ENCODE measurements around the gene A2ML1. TPM values are rescaled to one million over a fixed set of nuclear protein-coding genes. Genes with fewer than 3 reads are reported as not detected.

A2ML1 gene
- total RNA-seq, 4 donors from 2014 or later = not detected

DNA sequence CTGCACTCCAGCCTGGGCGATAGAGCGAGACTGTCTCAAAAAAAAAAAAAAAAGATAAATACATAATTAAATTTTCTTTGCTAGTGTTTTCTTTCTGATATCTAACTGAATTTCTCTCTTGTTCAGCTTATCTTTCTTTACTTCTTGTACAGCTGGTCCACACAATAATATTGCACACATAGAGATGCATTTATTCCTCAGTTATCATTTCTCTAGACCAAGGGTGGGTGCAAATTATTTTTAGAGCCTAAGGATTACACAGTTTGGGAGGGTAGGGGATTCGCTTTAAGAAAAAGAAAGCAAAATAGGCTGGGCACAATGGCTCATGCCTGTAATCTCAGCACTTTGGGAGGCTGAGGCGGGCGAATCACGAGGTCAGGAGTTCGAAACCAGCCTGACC, 17.9 kb downstream of the A2ML1 start:
- TF ChIP-seq POLR2A (IDR thresholded peaks at IDR 0.05) (no peak), POLR2AphosphoS5 (IDR thresholded peaks at IDR 0.05) (no peak), EP300 (IDR thresholded peaks at IDR 0.05; ENCODE audit: low read depth) (no peak)
- TF ChIP-seq, protein P1, sequence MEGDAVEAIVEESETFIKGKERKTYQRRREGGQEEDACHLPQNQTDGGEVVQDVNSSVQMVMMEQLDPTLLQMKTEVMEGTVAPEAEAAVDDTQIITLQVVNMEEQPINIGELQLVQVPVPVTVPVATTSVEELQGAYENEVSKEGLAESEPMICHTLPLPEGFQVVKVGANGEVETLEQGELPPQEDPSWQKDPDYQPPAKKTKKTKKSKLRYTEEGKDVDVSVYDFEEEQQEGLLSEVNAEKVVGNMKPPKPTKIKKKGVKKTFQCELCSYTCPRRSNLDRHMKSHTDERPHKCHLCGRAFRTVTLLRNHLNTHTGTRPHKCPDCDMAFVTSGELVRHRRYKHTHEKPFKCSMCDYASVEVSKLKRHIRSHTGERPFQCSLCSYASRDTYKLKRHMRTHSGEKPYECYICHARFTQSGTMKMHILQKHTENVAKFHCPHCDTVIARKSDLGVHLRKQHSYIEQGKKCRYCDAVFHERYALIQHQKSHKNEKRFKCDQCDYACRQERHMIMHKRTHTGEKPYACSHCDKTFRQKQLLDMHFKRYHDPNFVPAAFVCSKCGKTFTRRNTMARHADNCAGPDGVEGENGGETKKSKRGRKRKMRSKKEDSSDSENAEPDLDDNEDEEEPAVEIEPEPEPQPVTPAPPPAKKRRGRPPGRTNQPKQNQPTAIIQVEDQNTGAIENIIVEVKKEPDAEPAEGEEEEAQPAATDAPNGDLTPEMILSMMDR (IDR thresholded peaks at IDR 0.05) = no peak
- intact Hi-C loops (cut with DNase I; ENCODE audit: low total_unique reads) (no loop called here), in situ Hi-C loops (cut with MboI; ENCODE audit: low pct_ligation_motif_present in 1 of 4, low pct_unique_long_range_greater_than_20kb in 1 of 4, low sequenced_read_pairs in 3 of 4) (no loop called here)
- H3K9me3 ChIP-seq = no peaks in the 10 kb centered on the region
- H3K4me3 ChIP-seq = no peak overlapping the region
- H3K36me3 ChIP-seq = no peaks in the 10 kb centered on the region
- H3K27me3 ChIP-seq = no peaks in the 10 kb centered on the region
- DNase-seq = no peak
- no peaks in the 10 kb centered on the region for H3K4me1 ChIP-seq
- 90 to 91% methylated on average over 3 to 7 of the region's 7 CpGs for WGBS, 2 donors (ENCODE audit: low coverage in 1 of 2)
- no peak overlapping the region for H3K27ac ChIP-seq

DNA sequence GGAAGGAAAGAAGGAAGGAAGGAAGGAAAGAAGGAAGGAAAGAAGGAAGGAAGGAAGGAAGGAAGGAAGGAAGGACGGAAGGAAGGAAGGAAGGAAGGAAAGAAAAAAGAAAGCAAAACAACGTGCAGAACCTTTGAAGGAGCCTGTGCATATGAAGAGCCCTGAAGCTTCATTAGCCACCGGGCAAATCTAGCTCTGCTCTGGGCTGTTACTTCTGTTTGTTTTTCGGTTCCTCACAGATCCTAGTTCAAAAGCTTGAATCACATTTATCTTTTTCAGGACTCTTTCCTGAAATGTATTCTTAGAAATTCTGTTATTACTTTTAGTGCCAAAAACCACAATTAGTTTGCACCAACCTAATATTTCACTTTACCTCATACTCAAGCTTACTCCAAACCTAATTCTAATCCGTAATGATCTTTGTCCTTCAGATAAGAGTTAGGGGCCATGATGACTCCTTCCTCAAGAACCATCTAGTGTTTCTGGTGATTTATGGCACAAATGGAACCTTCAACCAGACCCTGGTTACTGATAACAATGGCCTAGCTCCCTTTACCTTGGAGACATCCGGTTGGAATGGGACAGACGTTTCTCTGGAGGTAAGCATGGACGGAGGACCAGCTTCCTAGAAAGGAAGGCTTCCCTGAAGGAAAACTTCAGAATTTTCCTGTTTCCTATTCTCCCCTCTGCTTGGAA, 18.7 kb downstream of the A2ML1 start:
- DNase-seq = no peak
- intact Hi-C loops (cut with DNase I; ENCODE audit: low total_unique reads) (no loop called here), in situ Hi-C loops (cut with MboI; ENCODE audit: low pct_ligation_motif_present in 1 of 4, low pct_unique_long_range_greater_than_20kb in 1 of 4, low sequenced_read_pairs in 3 of 4) (no loop called here)
- 50 to 62% methylated on average over 6 to 7 of the region's 8 CpGs for WGBS, 2 donors (ENCODE audit: low coverage in 1 of 2)
- no peaks in the 10 kb centered on the region for H3K27me3 ChIP-seq
- H3K4me3 ChIP-seq = no peak overlapping the region
- TF ChIP-seq POLR2AphosphoS5 (IDR thresholded peaks at IDR 0.05) (no peak), POLR2A (IDR thresholded peaks at IDR 0.05) (no peak), EP300 (IDR thresholded peaks at IDR 0.05; ENCODE audit: low read depth) (no peak)
- TF ChIP-seq, protein P1 (IDR thresholded peaks at IDR 0.05) = no peak
- H3K36me3 ChIP-seq = no peaks in the 10 kb centered on the region
- no peaks in the 10 kb centered on the region for H3K9me3 ChIP-seq
- no peak overlapping the region for H3K27ac ChIP-seq
- H3K4me1 ChIP-seq = no peaks in the 10 kb centered on the region

DNA sequence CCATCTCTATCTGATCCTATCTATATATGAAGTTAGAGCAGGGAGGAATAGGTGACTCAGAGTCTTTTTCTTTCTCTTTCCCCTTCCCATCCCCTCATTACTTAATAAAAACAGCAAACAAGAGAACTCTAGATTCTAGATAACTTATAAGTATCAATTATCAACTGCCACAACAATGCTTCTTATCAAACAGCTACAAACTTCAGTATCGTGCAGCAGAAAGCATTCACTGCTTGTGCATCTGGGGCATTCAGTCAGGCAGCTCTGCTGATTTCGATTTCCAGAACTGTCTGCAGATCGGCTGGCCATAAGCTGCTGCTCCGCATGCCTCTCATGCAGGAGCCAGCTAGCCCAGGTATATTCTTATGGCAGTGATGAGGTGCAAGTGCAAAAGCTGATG, 19.4 kb downstream of the A2ML1 start:
- no peak for TF ChIP-seq EP300 (IDR thresholded peaks at IDR 0.05; ENCODE audit: low read depth)
- TF ChIP-seq, protein P1 (IDR thresholded peaks at IDR 0.05) = no peak
- TF ChIP-seq POLR2A (IDR thresholded peaks at IDR 0.05) = no peak
- TF ChIP-seq POLR2AphosphoS5 (IDR thresholded peaks at IDR 0.05) = no peak
- no peak overlapping the region for H3K4me3 ChIP-seq
- H3K4me1 ChIP-seq = no peaks in the 10 kb centered on the region
- in situ Hi-C loops (cut with MboI; ENCODE audit: low pct_ligation_motif_present in 1 of 4, low pct_unique_long_range_greater_than_20kb in 1 of 4, low sequenced_read_pairs in 3 of 4) (no loop called here), intact Hi-C loops (cut with DNase I; ENCODE audit: low total_unique reads) (no loop called here)
- H3K27ac ChIP-seq = no peak overlapping the region
- H3K36me3 ChIP-seq = no peaks in the 10 kb centered on the region
- no peaks in the 10 kb centered on the region for H3K27me3 ChIP-seq
- WGBS, 2 donors (ENCODE audit: low coverage in 1 of 2) = 88 to 89% methylated on average over 4 of the region's 4 CpGs
- no peaks in the 10 kb centered on the region for H3K9me3 ChIP-seq
- DNase-seq = no peak

DNA sequence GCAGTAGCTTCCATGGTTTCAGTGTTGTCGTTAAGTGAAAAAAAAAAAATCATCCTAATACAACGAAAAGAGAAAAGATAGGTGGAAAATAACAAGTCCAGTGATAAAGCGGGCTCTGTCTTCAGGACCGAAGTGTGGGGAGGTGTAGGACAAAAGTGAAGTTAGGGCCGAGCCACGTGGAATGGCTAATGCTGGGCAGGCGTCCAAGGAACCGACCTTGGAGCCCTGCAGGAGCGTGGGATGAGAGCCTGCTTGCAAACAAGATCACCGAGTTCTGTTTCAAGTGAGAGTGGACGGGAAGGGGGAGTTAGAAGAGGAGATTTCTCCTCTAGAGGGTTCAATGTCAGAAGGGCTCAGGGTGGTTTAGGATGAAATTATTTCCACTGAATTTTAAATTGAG, 22.2 kb downstream of the A2ML1 start:
- Histone ChIP-seq H3K27me3 (no peaks in the 10 kb centered on the region), H3K9me3 (no peaks in the 10 kb centered on the region), H3K36me3 (no peaks in the 10 kb centered on the region), H3K4me3 (no peak overlapping the region), H3K27ac (no peak overlapping the region), H3K4me1 (no peaks in the 10 kb centered on the region)
- in situ Hi-C loops (cut with MboI; ENCODE audit: low pct_ligation_motif_present in 1 of 4, low pct_unique_long_range_greater_than_20kb in 1 of 4, low sequenced_read_pairs in 3 of 4) (no loop called here), intact Hi-C loops (cut with DNase I; ENCODE audit: low total_unique reads) (no loop called here)
- no peak for DNase-seq
- 35 to 43% methylated on average over 11 of the region's 11 CpGs for WGBS, 2 donors (ENCODE audit: low coverage in 1 of 2)
- no peak for TF ChIP-seq POLR2AphosphoS5 (IDR thresholded peaks at IDR 0.05)

DNA sequence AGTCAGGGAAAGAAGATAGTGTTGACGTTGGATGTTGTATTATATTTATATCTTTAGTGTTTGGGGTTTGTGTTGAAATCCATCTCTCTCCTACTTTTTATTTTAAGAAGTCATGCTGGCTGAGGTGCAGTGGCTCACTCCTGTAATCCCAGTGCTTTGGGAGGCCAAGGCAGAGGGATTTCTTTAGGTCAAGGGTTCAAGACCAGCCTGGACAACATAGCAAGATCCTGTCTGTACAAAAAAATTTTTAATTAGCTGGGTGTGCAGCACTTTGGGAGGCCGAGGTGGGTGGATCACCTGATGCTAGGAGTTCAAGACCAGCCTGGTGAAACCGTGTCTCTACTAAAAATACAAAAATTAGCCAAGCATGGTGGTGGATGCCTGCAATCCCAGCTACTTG, 23.9 kb downstream of the A2ML1 start:
- H3K27ac ChIP-seq = no peak overlapping the region
- no peaks in the 10 kb centered on the region for H3K9me3 ChIP-seq
- H3K4me1 ChIP-seq = no peaks in the 10 kb centered on the region
- intact Hi-C loops (cut with DNase I; ENCODE audit: low total_unique reads) (no loop called here), in situ Hi-C loops (cut with MboI; ENCODE audit: low pct_ligation_motif_present in 1 of 4, low pct_unique_long_range_greater_than_20kb in 1 of 4, low sequenced_read_pairs in 3 of 4) (no loop called here)
- no peaks in the 10 kb centered on the region for H3K36me3 ChIP-seq
- no peaks in the 10 kb centered on the region for H3K27me3 ChIP-seq
- no peak overlapping the region for H3K4me3 ChIP-seq
- TF ChIP-seq, protein P1 (IDR thresholded peaks at IDR 0.05) = no peak
- no peak for TF ChIP-seq EP300 (IDR thresholded peaks at IDR 0.05; ENCODE audit: low read depth)
- no peak for TF ChIP-seq POLR2AphosphoS5 (IDR thresholded peaks at IDR 0.05)
- no peak for TF ChIP-seq POLR2A (IDR thresholded peaks at IDR 0.05)
- no peak for DNase-seq
- 57 to 79% methylated on average over 1 to 3 of the region's 3 CpGs for WGBS, 2 donors (ENCODE audit: low coverage in 1 of 2)
